ENCODE results near the gene TMEM212. TPM values are rescaled to one million over a fixed set of nuclear protein-coding genes. Genes with fewer than 3 reads are reported as not detected.

Gene TMEM212
- total and polyA plus RNA-seq, 2 experiments from 2014 or later: not detected

GRCh38 chr3:171838218-171838720, 4.9 kb upstream of the TMEM212 start:
- Histone ChIP-seq H3K4me2 (peak overlapping the region; percentile 68), H3K79me2 (no peaks in the 10 kb centered on the region), H3K36me3 (replicated peaks; ENCODE audit: insufficient read depth, low read depth) (no peaks in the 10 kb centered on the region), H3K9me3 (ENCODE audit: low read depth) (no peaks in the 10 kb centered on the region), H2AFZ (peak overlapping the region; percentile 59), H4K20me1 (ENCODE audit: insufficient read depth, poor library complexity, severe bottlenecking) (no peaks in the 10 kb centered on the region), H3K4me1 (ENCODE audit: insufficient read depth) (peaks cover 39% of the 10 kb centered on the region), H3K4me3 (no peak overlapping the region), H3K9me2 (replicated peaks; ENCODE audit: insufficient read depth) (no peaks in the 10 kb centered on the region), H3K27ac (peak overlapping the region; percentile 65), H3K27me3 (no peaks in the 10 kb centered on the region)
- DNase-seq (ENCODE audit: low spot score): no peak
- TF ChIP-seq EZH2phosphoT487 (IDR thresholded peaks at IDR 0.05; ENCODE audit: low read depth, severe bottlenecking, unreplicated experiment): no peak
- TF ChIP-seq, protein P1, sequence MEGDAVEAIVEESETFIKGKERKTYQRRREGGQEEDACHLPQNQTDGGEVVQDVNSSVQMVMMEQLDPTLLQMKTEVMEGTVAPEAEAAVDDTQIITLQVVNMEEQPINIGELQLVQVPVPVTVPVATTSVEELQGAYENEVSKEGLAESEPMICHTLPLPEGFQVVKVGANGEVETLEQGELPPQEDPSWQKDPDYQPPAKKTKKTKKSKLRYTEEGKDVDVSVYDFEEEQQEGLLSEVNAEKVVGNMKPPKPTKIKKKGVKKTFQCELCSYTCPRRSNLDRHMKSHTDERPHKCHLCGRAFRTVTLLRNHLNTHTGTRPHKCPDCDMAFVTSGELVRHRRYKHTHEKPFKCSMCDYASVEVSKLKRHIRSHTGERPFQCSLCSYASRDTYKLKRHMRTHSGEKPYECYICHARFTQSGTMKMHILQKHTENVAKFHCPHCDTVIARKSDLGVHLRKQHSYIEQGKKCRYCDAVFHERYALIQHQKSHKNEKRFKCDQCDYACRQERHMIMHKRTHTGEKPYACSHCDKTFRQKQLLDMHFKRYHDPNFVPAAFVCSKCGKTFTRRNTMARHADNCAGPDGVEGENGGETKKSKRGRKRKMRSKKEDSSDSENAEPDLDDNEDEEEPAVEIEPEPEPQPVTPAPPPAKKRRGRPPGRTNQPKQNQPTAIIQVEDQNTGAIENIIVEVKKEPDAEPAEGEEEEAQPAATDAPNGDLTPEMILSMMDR (IDR thresholded peaks at IDR 0.05; ENCODE audit: poor library complexity): no peak
- TF ChIP-seq EZH2 (IDR thresholded peaks at IDR 0.05; ENCODE audit: borderline replicate concordance): no peak
- WGBS (ENCODE audit: low lambda C conversion rate, missing lambda C conversion rate): 32% methylated on average over 6 of the region's 6 CpGs

DNA sequence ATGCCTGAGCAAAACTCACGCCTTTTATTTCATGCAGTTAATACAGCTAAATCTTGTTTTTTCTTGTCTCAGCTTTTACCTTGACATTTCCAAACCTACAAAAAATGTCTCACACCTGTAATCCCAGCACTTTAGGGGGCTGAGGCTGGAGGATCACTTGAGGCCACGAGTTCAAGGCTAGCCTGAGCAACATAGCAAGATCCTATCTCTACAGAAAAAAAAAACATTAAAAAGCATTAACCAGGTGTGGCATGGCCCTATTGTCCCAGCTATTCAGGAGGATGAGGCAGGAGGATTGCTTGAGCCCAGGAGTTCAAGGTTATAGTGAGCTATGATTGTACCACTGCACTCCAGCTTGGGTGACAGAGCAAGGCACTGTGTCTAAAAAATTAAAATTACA, 3.9 kb upstream of the TMEM212 start:
- Histone ChIP-seq H2AFZ (no peak overlapping the region), H3K4me2 (peak overlapping the region; percentile 68), H3K4me1 (ENCODE audit: insufficient read depth) (peaks cover 35% of the 10 kb centered on the region), H4K20me1 (ENCODE audit: insufficient read depth, poor library complexity, severe bottlenecking) (no peaks in the 10 kb centered on the region), H3K9me2 (replicated peaks; ENCODE audit: insufficient read depth) (no peaks in the 10 kb centered on the region), H3K27ac (no peak overlapping the region), H3K79me2 (no peaks in the 10 kb centered on the region), H3K9me3 (ENCODE audit: low read depth) (no peaks in the 10 kb centered on the region), H3K4me3 (no peak overlapping the region), H3K27me3 (no peaks in the 10 kb centered on the region), H3K36me3 (replicated peaks; ENCODE audit: insufficient read depth, low read depth) (no peaks in the 10 kb centered on the region)
- TF ChIP-seq EZH2 (IDR thresholded peaks at IDR 0.05; ENCODE audit: borderline replicate concordance): no peak
- TF ChIP-seq, protein P1 (IDR thresholded peaks at IDR 0.05; ENCODE audit: poor library complexity): no peak
- no peak for TF ChIP-seq EZH2phosphoT487 (IDR thresholded peaks at IDR 0.05; ENCODE audit: low read depth, severe bottlenecking, unreplicated experiment)
- WGBS (ENCODE audit: low lambda C conversion rate, missing lambda C conversion rate): 92% methylated on average over 2 of the region's 2 CpGs
- DNase-seq (ENCODE audit: low spot score): no peak

GRCh38 chr3:171840445-171840810, 2.7 kb upstream of the TMEM212 start:
- no peaks in the 10 kb centered on the region for H3K9me3 ChIP-seq (ENCODE audit: low read depth)
- H3K4me2 ChIP-seq: no peak overlapping the region
- no peaks in the 10 kb centered on the region for H3K36me3 ChIP-seq (replicated peaks; ENCODE audit: insufficient read depth, low read depth)
- H3K79me2 ChIP-seq: no peaks in the 10 kb centered on the region
- H3K9me2 ChIP-seq (replicated peaks; ENCODE audit: insufficient read depth): no peaks in the 10 kb centered on the region
- WGBS (ENCODE audit: low lambda C conversion rate, missing lambda C conversion rate): 93% methylated on average over 2 of the region's 2 CpGs
- H3K27ac ChIP-seq: peak overlapping the region; percentile 69
- no peak overlapping the region for H3K4me3 ChIP-seq
- H4K20me1 ChIP-seq (ENCODE audit: insufficient read depth, poor library complexity, severe bottlenecking): no peaks in the 10 kb centered on the region
- H3K4me1 ChIP-seq (ENCODE audit: insufficient read depth): peaks cover 28% of the 10 kb centered on the region
- TF ChIP-seq EZH2phosphoT487 (IDR thresholded peaks at IDR 0.05; ENCODE audit: low read depth, severe bottlenecking, unreplicated experiment) (no peak), EZH2 (IDR thresholded peaks at IDR 0.05; ENCODE audit: borderline replicate concordance) (no peak)
- TF ChIP-seq, protein P1 (IDR thresholded peaks at IDR 0.05; ENCODE audit: poor library complexity): no peak
- H3K27me3 ChIP-seq: no peaks in the 10 kb centered on the region
- no peak overlapping the region for H2AFZ ChIP-seq
- DNase-seq (ENCODE audit: low spot score): no peak
